ENCODE data around the gene ZMYND19.
A peak's percentile ranks its signal among the peaks of the same experiment; 100 is the strongest.

The ZMYND19 gene

GRCh38 chr9:137581361-137582285 is 8.7 kb downstream of the ZMYND19 start (continued):
- TF ChIP-seq PRDM10 (tag by site-specific recombination; IDR thresholded peaks at IDR 0.05) = peak; percentile 36; the same call in 1 of the 2 replicates
- no peak for TF ChIP-seq ZEB2 (tag by site-specific recombination; IDR thresholded peaks at IDR 0.05)
- TF ChIP-seq ZIC2 (tag by site-specific recombination; IDR thresholded peaks at IDR 0.05) = peak; percentile 76
- TF ChIP-seq ZNF704 (tag by site-specific recombination; IDR thresholded peaks at IDR 0.05) = no peak
- TF ChIP-seq ZBTB48 (tag by site-specific recombination; IDR thresholded peaks at IDR 0.05) = no peak
- no peak for TF ChIP-seq ZNF701 (tag by site-specific recombination; IDR thresholded peaks at IDR 0.05)
- TF ChIP-seq ZBTB10 (tag by site-specific recombination; IDR thresholded peaks at IDR 0.05) = no peak
- TF ChIP-seq KLF17 (tag by site-specific recombination; IDR thresholded peaks at IDR 0.05) = no peak
- TF ChIP-seq ZNF529 (tag by site-specific recombination; IDR thresholded peaks at IDR 0.05; ENCODE audit: insufficient replicate concordance) = no peak
- no peak for TF ChIP-seq SALL2 (tag by site-specific recombination; IDR thresholded peaks at IDR 0.05; ENCODE audit: borderline replicate concordance)

GRCh38 chr9:137580954-137581322 is 9.4 kb downstream of the ZMYND19 start:
- TF ChIP-seq CTCF (tag by site-specific recombination; IDR thresholded peaks at IDR 0.05) = 0 out of 2 replicates have a peak, but pooled peaks have one; percentile 0
- no peak for TF ChIP-seq ZNF521 (tag by site-specific recombination; IDR thresholded peaks at IDR 0.05)
- CTCF ChIA-PET = interaction anchor here (0.5 to 2.2 kb wide), 10 partner anchors 15 to 357 kb away, joined by 3 to 16 read pairs (median 4); no protein-coding TSS in a partner anchor
- Histone ChIP-seq H3K9me3 (ENCODE audit: control insufficient read depth, insufficient read depth, low read depth, low read length) (no peaks in the 10 kb centered on the region), H3K4me3 (ENCODE audit: low read depth, low read length) (no peak overlapping the region), H3K27ac (ENCODE audit: extremely low read depth, low read depth, low read length) (no peak overlapping the region), H3K4me1 (ENCODE audit: control insufficient read depth, insufficient read depth, low read length) (no peaks in the 10 kb centered on the region; the same call in 1 of the 2 replicates), H3K36me3 (ENCODE audit: control insufficient read depth in 2 of 2, insufficient read depth in 1 of 2, low read length in 2 of 2) (peaks cover 13 to 75% of the 10 kb centered on the region in 2 experiments; a peak in 2 of 3 replicates)
- POLR2A ChIA-PET = interaction anchor here (0.6 to 5.7 kb wide), 4 partner anchors 10 to 288 kb away, joined by 4 to 28 read pairs (median 17); partner anchors contain the start of genes ARRDC1, EHMT1 and ZMYND19

Data from HEK293 (cell line).